Measurements from ENCODE around the gene TRIM46.
"Not testable (repeated sequence)": the region's sequence is repeated elsewhere in the genome, so short reads cannot be mapped to it uniquely, and the experiment has no call there.

TRIM46 gene

GRCh38 chr1:155232001-155232978 lies 58.6 kb downstream of the TRIM46 start:
- DNase-seq (ENCODE audit: low read depth) = not testable (repeated sequence)

DNA sequence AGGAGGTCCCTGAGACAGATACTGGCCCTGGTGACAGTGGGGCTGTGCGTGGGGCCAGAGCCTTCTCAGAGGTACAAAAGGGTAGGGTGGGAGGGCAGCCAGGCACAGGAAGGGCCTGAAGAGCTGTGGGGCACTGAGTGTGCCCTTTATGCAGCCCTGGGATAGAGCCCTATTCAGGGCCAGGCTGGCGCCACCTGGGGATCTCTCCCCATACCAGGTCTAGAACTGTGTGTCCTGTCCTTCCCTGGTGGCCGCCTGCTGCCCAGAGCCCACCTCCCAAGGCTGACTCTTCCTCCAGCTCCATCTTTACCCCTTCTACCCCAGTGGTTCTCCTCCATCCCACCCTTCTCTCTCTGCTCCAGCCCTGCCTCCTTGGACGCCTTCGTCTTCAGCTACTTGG lies 59.9 kb downstream of the TRIM46 start:
- not testable (repeated sequence) for DNase-seq (ENCODE audit: low read depth)

All from T-helper 22 cell (primary cell).